BJ (cell line): ENCODE data around the gene YPEL4. TPM values are rescaled to one million over a fixed set of nuclear protein-coding genes. Genes with fewer than 3 reads are reported as not detected.

Experiments
- CTCF ChIA-PET: fragments of 350-600 bp; formaldehyde crosslinking; extraction: SDS; loops from one replicate; lab custom pipeline; 2021; ENCODE audit warnings: antibody characterized with exemption, inconsistent platforms; lab: Yijun Ruan, JAX
- POLR2A ChIA-PET: fragments of 300-600 bp; sonication (Branson Sonifier 250); formaldehyde crosslinking; extraction: SDS; loops from one replicate; lab custom pipeline; 2021; ENCODE audit warnings: antibody characterized with exemption; lab: Charles Lee
- DNase-seq: peaks from one replicate; pipeline ENCODE4 v3.0.0-alpha.2; 2011; ENCODE audit warnings: low read depth
- H3K27me3 ChIP-seq: 2 replicates; pipeline ENCODE4 v1.6.0; 2011; ENCODE audit warnings: low read length; ENCODE audit not compliant: control insufficient read depth, insufficient read depth
- H3K36me3 ChIP-seq: 2 replicates; pipeline ENCODE4 v1.5.1; 2011; ENCODE audit warnings: low read length; ENCODE audit not compliant: control insufficient read depth, insufficient read depth
- H3K4me3 ChIP-seq: 2 replicates; pipeline ENCODE4 v1.5.1; 2011; ENCODE audit warnings: low read depth, mild to moderate bottlenecking, control low read depth, low read length
- polyA plus RNA-seq: library from polyadenylated mRNA; depleted of rRNA; stranded (reverse); fragments of >200 nt; gene quantifications from 2 replicates; pipeline ENCODE4 v1.2.3, GENCODE V29; 2011
- TF ChIP-seq, protein P1 (sequence below): IDR thresholded peaks from 2 replicates; pipeline ENCODE4 v1.5.1; 2011; ENCODE audit warnings: low read depth, mild to moderate bottlenecking, control low read depth, inconsistent platforms, low read length, moderate library complexity; ENCODE audit not compliant: insufficient read depth

The YPEL4 gene
- polyA plus RNA-seq, 1 experiment: 0.26 TPM

DNA sequence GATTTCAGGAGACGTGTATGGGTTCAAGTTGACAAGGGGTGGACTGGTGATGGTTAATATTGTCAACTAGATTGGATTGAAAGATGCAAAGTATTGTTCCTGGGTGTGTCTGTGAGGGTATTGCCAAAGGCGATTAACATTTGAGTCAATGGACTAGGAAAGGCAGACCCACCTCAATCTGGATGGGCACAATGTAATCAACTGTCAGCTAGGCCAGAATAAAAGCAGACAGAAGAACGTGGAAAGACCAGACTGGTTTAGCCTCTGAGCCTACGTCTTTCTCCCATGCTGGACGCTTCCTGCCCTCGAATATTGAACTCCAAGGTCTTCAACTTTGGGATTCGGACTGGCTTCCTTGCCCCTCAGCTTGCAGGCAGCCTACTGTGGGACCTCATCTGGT, 1.7 kb upstream of the YPEL4 start:
- Histone ChIP-seq H3K36me3 (no peaks in the 10 kb centered on the region), H3K27me3 (no peaks in the 10 kb centered on the region; the same call in 1 of the 2 replicates), H3K4me3 (no peak overlapping the region)
- ChIA-PET CTCF (interaction anchor here (0.9 to 1.7 kb wide), 2 partner anchors 10 to 84 kb away, joined by 4 to 6 read pairs; partner anchors contain the start of gene UBE2L6), POLR2A (no interaction called here)
- no peak for DNase-seq
- TF ChIP-seq, protein P1, sequence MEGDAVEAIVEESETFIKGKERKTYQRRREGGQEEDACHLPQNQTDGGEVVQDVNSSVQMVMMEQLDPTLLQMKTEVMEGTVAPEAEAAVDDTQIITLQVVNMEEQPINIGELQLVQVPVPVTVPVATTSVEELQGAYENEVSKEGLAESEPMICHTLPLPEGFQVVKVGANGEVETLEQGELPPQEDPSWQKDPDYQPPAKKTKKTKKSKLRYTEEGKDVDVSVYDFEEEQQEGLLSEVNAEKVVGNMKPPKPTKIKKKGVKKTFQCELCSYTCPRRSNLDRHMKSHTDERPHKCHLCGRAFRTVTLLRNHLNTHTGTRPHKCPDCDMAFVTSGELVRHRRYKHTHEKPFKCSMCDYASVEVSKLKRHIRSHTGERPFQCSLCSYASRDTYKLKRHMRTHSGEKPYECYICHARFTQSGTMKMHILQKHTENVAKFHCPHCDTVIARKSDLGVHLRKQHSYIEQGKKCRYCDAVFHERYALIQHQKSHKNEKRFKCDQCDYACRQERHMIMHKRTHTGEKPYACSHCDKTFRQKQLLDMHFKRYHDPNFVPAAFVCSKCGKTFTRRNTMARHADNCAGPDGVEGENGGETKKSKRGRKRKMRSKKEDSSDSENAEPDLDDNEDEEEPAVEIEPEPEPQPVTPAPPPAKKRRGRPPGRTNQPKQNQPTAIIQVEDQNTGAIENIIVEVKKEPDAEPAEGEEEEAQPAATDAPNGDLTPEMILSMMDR: no peak

DNA sequence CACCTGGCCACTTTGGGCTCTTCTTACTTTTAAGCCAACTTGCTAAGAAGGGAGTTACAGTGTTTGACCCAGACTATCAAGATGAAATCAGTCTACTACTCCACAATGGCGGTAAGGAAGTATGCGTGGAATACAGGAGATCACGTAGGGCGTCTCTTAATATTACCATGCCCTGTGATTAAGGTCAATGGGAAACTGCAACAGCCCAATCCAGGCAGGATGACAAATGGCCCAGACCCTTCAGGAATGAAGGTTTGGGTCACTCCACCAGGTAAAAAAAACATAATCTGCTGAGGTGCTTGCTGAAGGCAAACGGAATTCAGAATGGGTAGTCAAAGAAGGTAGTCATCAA, 1.0 kb upstream of the YPEL4 start:
- TF ChIP-seq, protein P1: no peak
- CTCF ChIA-PET: interaction anchor here (2.8 kb wide), 1 partner anchor 157 kb away, joined by 9 read pairs; no protein-coding TSS in a partner anchor
- H3K36me3 ChIP-seq: no peaks in the 10 kb centered on the region
- DNase-seq: no peak
- no peak overlapping the region for H3K4me3 ChIP-seq
- POLR2A ChIA-PET: no interaction called here
- no peaks in the 10 kb centered on the region; the same call in 1 of the 2 replicates for H3K27me3 ChIP-seq

DNA sequence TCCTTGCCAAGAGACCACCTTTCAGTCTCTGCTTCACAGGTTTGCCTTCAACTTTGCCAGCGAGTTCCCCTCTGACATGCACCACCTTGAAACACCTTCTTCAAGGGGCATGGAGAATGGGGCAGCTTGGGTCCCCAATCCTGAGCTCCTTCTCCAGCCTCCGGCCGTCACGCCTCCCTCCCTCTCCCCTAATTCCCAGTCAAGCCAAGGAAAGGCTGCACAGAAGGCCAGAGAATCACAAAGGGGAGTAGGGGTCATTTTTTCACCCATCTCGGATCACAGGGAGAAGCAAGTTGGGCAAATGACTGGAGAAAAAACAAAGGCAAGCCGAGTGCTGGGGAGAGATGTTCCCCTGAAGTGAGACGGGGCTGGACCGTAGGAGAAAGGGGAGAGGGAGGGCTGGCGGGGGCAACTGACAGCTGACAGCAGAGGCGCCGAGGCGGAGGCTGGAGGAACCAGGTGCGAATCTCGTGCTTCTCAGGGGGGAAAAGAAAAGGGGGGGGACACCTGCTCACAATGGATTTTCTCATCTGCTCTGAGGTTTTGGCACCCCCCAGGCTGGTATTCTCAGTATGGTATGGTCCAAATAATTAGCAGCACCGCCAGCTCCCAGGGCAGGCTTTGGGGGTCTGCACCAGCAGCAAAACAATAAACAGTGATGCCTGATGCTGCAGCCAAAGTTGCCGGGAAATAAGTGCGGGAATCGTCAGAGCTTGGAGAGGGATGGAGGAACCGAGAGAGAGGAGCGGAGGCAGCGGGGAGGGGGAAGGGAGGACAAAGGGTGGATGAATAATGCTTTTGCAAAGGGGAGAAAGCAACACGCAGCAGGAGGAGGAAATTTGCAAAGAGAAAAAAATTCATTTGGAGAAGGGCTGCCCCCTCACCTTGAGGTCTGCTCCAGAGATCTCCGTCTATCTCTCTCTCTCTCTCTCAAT, 644 bp downstream of the YPEL4 start:
- CTCF ChIA-PET: interaction anchor here (0.6 to 2.8 kb wide), 4 partner anchors 9 to 156 kb away, joined by 3 to 12 read pairs (median 7); partner anchors contain the start of gene UBE2L6
- Histone ChIP-seq H3K36me3 (no peaks in the 10 kb centered on the region), H3K27me3 (no peaks in the 10 kb centered on the region; the same call in 1 of the 2 replicates), H3K4me3 (peak overlapping the region; percentile 41)
- no peak for DNase-seq
- POLR2A ChIA-PET: interaction anchor here (0.6 kb wide), 1 partner anchor 314 kb away, joined by 3 read pairs; the partner anchor contains the start of gene SSRP1
- TF ChIP-seq, protein P1: no peak

DNA sequence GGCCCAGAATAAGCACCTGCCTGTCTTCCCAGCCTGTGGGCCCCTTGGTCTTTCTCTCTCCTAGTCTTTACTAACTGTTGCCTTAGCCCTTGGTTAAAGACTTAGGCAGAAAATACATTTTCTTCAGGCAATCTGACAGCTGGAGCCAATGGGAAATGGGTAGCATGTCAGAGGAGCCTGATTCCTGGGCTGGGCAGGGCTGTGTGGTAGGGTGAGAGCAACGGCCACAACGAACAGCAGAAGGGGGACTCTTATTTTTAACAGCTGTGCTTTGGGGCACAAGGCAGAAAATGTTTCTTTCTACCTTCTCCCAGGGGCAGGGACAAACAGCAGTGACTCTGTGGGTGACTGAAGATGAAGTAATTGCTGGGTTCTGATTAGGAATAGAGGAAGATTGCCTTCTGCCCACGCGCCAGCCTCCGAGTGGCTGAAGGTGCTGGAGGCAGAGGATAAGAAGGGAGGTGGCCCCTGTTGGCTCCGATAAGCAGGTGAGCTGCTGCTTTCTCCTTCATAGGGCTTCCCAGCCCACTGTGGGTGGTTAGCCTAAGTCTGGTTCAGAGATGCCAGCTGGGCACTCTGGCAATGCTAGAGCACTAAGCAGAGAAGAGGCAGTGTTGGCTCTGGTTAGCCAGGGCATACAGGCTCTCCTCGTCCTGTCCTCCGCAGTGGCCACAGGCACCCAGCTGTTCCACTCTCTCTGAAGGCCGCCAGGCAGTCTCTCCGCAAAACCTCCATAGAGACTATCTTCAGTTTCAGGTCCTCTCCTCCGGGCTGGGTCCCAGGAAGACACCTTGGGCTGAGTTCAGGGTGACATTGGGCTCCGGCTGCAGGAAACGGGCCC, 1.5 kb downstream of the YPEL4 start:
- DNase-seq: no peak
- CTCF ChIA-PET: interaction anchor here (0.6 to 2.8 kb wide), 5 partner anchors 8 to 188 kb away, joined by 3 to 12 read pairs (median 5); partner anchors contain the start of genes RTN4RL2 and UBE2L6
- peak overlapping the region; percentile 41 for H3K4me3 ChIP-seq
- no peaks in the 10 kb centered on the region; the same call in 1 of the 2 replicates for H3K27me3 ChIP-seq
- POLR2A ChIA-PET: no interaction called here
- H3K36me3 ChIP-seq: peaks cover 2% of the 10 kb centered on the region; the same call in 1 of the 2 replicates
- TF ChIP-seq, protein P1: no peak
